SU-DHL-6 (cell line): ENCODE results near the gene HOXA11.
A peak's percentile ranks its signal among the peaks of the same experiment; 100 is the strongest.

ENCODE experiments used
- H2AFZ ChIP-seq: fragments of 200-600 bp; sonication (generic); 2 replicates; pipeline ENCODE4 v1.6.1; 2014; ENCODE audit warnings: low read depth, mild to moderate bottlenecking, moderate library complexity, mixed read lengths, antibody characterized with exemption, low read length; ENCODE audit not compliant: severe bottlenecking
- H3F3A ChIP-seq: fragments of 200-600 bp; shearing (Covaris generic); 2 replicates; pipeline ENCODE4 v1.6.0; 2016; ENCODE audit warnings: antibody characterized with exemption, mild to moderate bottlenecking; ENCODE audit not compliant: insufficient read depth
- H3K27ac ChIP-seq: fragments of 200-600 bp; sonication (generic); 2 replicates; pipeline ENCODE4 v1.5.1; 2016; ENCODE audit warnings: low read depth, mild to moderate bottlenecking, low read length, moderate library complexity, mixed read lengths
- H3K27me3 ChIP-seq: fragments of 200-600 bp; sonication (generic), shearing (Covaris generic); 2 replicates; pipeline ENCODE4 v1.6.0; 2014; ENCODE audit warnings: mild to moderate bottlenecking, low read length
- H3K36me3 ChIP-seq: fragments of 200-600 bp; sonication (generic); 2 replicates; pipeline ENCODE4 v1.6.1; 2014; ENCODE audit warnings: mild to moderate bottlenecking, low read length, mixed read lengths
- H3K4me2 ChIP-seq: fragments of 300-600, 200-600 bp; shearing (Covaris generic), sonication (generic); 2 replicates; pipeline ENCODE4 v1.6.0; 2014; ENCODE audit warnings: low read length, low read depth, mild to moderate bottlenecking; ENCODE audit not compliant: poor library complexity, severe bottlenecking
- H3K4me3 ChIP-seq: fragments of 200-600 bp; sonication (generic); 2 replicates; pipeline ENCODE4 v1.5.1; 2014; ENCODE audit warnings: antibody characterized with exemption, low read length, mild to moderate bottlenecking, mixed read lengths; ENCODE audit not compliant: insufficient read depth, poor library complexity, severe bottlenecking
- H3K79me2 ChIP-seq: fragments of 200-600 bp; sonication (generic); 2 replicates; pipeline ENCODE4 v1.6.1; 2014; ENCODE audit warnings: mild to moderate bottlenecking, low read length, moderate library complexity; ENCODE audit not compliant: insufficient read depth
- H3K9ac ChIP-seq: fragments of 200-600 bp; sonication (generic); 2 replicates; pipeline ENCODE4 v1.7.0; 2014; ENCODE audit warnings: mild to moderate bottlenecking, low read length
- H3K9me2 ChIP-seq: fragments of 200-600 bp; sonication (generic); replicated peaks from 2 replicates; pipeline ENCODE4 v1.6.1; 2014; ENCODE audit warnings: low read length; ENCODE audit not compliant: insufficient read depth
- H3K9me3 ChIP-seq: fragments of 200-600 bp; sonication (generic); 2 replicates; pipeline ENCODE4 v1.6.1; 2014; ENCODE audit warnings: low read length, mixed read lengths; ENCODE audit not compliant: insufficient read depth
- H4K20me1 ChIP-seq: fragments of 200-600 bp; sonication (generic); 2 replicates; pipeline ENCODE4 v1.6.1; 2014; ENCODE audit warnings: low read depth, mild to moderate bottlenecking, antibody characterized with exemption, low read length, moderate library complexity, mixed read lengths
- EZH2phosphoT487 ChIP-seq: fragments of 200-600 bp; sonication (generic), shearing (Covaris generic); conservative IDR thresholded peaks from 2 replicates; pipeline ENCODE4 v1.6.1; 2018; ENCODE audit warnings: mild to moderate bottlenecking, antibody characterized with exemption, low read length, moderate library complexity, mixed read lengths
- TF ChIP-seq, protein P1 (sequence below): fragments of 200-600 bp; sonication (generic); IDR thresholded peaks from one replicate; pipeline ENCODE4 v1.5.1; 2017; ENCODE audit warnings: antibody characterized with exemption, mild to moderate bottlenecking, low read length, moderate library complexity; ENCODE audit not compliant: insufficient read depth, poor library complexity, severe bottlenecking

Gene HOXA11

DNA sequence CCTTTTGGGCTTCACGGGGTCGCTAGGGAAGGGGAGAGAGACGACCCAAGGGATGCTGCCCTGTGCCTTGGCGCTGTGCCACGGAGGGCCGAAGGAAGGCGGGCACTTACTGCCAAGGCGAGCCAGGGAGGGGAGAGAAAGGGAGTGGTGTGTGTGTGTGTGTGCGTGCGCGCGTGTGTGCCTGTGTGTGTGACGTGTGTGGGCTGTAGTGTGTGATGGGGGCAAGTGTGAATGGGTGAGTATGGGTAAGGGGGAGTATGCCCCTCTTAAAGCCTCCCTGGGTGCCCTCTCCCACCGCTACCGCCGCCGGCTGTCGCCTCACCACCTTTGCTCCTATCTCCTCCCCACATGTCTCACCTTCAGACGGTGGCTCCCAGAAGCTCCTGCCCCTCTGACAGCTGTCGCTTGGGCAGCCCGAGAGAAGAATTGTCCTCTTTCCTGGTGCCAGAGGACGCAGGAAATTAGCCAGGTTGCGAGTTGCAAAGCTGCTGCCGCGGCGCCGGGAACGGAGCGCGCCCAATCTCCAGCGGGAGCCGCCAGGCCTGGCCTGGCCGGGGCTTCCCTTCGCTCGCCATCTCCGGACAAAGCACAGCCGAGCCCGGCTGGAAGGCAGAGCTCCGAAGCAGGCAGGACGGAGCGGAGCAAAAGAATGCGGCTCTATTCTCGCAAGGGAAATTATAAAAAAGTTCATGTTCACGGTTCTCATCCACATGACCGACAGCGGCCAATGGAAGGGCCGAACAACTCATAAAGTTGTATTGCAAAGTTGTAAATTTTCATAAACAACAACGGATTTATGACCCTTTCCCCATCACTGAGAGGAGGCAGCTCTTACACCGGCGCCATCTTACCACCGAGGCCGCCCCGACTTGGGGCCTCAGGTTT is 32.9 kb downstream of the HOXA11 start, which contains the start of gene HOXA3:
Gene HOXA3, minus strand, starts transcription at position 653 of the 885 bp plus-strand sequence. CDS start 41,943 bp downstream, outside the sequence.
- Histone ChIP-seq H3K79me2 (peaks cover 19% of the 10 kb centered on the region; the same call in 1 of the 2 replicates), H3K27ac (no peak within 1 kb of the TSS), H3K9me2 (no peaks in the 10 kb centered on the region), H3K36me3 (0 out of 2 replicates have a peak, but pooled peaks cover 4% of the 10 kb centered on the region), H2AFZ (peak within 1 kb of the TSS; percentile 93), H3K9ac (peak within 1 kb of the TSS; percentile 75), H3K4me3 (peak within 1 kb of the TSS; percentile 62), H3K27me3 (no peaks in the 10 kb centered on the region), H3K4me2 (peak within 1 kb of the TSS; percentile 73), H3F3A (peaks cover 6% of the 10 kb centered on the region; the same call in 1 of the 2 replicates), H3K9me3 (no peaks in the 10 kb centered on the region), H4K20me1 (no peaks in the 10 kb centered on the region)
- TF ChIP-seq, protein P1, sequence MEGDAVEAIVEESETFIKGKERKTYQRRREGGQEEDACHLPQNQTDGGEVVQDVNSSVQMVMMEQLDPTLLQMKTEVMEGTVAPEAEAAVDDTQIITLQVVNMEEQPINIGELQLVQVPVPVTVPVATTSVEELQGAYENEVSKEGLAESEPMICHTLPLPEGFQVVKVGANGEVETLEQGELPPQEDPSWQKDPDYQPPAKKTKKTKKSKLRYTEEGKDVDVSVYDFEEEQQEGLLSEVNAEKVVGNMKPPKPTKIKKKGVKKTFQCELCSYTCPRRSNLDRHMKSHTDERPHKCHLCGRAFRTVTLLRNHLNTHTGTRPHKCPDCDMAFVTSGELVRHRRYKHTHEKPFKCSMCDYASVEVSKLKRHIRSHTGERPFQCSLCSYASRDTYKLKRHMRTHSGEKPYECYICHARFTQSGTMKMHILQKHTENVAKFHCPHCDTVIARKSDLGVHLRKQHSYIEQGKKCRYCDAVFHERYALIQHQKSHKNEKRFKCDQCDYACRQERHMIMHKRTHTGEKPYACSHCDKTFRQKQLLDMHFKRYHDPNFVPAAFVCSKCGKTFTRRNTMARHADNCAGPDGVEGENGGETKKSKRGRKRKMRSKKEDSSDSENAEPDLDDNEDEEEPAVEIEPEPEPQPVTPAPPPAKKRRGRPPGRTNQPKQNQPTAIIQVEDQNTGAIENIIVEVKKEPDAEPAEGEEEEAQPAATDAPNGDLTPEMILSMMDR, result no peak
- no peak for TF ChIP-seq EZH2phosphoT487

DNA sequence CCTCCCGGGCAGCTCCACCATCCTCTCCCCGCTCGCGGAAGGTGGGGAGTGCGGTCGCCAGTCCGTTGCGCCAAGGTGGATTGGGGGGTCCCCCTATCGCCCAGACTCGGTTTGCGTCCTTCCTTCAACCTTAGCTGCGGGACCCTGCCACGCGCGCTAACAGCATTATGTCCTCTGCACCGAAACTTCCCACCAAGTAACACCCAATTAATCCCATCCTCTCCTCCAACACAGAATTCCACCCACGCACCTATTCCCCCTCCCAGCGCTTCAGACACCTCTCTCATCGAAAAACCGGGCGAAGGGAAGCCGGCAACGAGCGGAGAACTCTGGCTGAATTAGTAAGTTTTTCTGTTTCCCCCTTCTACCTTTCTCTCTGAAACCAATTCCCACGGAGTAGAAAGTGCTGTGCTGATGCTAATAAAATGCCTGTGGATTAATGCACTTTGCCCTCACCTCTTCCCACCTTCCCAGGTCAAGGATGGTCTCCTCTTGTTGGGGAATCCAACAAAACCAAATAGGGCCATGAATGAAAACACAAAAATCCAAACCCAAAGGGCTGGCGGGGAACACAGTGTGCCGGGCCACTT is 33.6 kb downstream of the HOXA11 start:
- TF ChIP-seq EZH2phosphoT487, result no peak
- TF ChIP-seq, protein P1, result no peak
- 0 out of 2 replicates have a peak, but pooled peaks cover 4% of the 10 kb centered on the region for H3K36me3 ChIP-seq
- H3K9me3 ChIP-seq, result no peaks in the 10 kb centered on the region
- H3K4me3 ChIP-seq, result peak overlapping the region; percentile 62
- H2AFZ ChIP-seq, result peak overlapping the region; percentile 93
- H3K79me2 ChIP-seq, result peaks cover 19% of the 10 kb centered on the region; the same call in 1 of the 2 replicates
- peak overlapping the region; percentile 73 for H3K4me2 ChIP-seq
- H4K20me1 ChIP-seq, result no peaks in the 10 kb centered on the region
- no peak overlapping the region for H3K27ac ChIP-seq
- no peaks in the 10 kb centered on the region for H3K27me3 ChIP-seq
- peaks cover 4% of the 10 kb centered on the region; the same call in 1 of the 2 replicates for H3F3A ChIP-seq
- H3K9ac ChIP-seq, result peak overlapping the region; percentile 75
- H3K9me2 ChIP-seq, result no peaks in the 10 kb centered on the region

DNA sequence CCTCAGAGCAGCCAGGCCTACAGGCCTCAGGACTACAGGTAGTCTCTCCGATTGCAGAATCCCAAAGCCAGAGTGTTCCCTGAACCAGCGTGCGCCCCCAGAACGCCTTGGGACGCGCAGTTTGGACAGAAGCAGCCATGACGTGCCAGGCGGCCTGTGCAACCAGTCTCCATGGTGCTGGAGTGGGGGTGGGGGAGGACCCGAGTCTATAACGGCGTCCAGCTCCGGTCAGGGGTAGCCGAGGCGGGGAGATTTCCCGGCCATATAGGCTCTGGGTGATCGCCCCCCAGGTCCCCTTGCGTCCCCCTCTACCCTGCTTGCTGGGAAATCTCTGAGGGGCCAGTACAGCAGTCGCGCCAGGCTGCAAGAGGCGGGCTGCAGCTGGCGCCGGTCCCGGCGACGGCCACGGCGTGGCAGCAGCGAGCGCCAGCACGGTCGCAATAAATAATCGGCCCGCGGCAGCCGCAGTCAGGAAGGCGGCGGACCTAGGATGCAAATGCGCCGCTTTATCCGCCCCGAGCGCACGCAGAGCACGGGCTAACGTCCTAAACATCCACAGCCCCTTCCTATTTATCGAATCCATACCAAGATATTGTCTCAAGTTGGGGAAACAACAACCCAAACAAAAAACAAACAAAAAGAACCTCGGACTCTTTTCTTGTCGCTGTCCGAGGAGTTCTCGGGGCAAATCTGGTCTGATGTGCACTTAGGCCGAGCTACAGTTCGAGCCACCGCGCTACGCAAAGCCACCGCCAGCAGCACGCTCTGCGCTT is 34.3 kb downstream of the HOXA11 start:
- Histone ChIP-seq H2AFZ (peak overlapping the region; percentile 93), H3K9ac (peak overlapping the region; percentile 75), H4K20me1 (no peaks in the 10 kb centered on the region), H3K4me2 (peak overlapping the region; percentile 73), H3K27me3 (no peaks in the 10 kb centered on the region), H3K9me2 (no peaks in the 10 kb centered on the region), H3K9me3 (no peaks in the 10 kb centered on the region), H3K4me3 (peak overlapping the region; percentile 62), H3K27ac (peak overlapping the region; percentile 46), H3K79me2 (peaks cover 19% of the 10 kb centered on the region; the same call in 1 of the 2 replicates), H3K36me3 (0 out of 2 replicates have a peak, but pooled peaks cover 4% of the 10 kb centered on the region), H3F3A (peaks cover 4% of the 10 kb centered on the region; the same call in 1 of the 2 replicates)
- TF ChIP-seq EZH2phosphoT487, result no peak
- TF ChIP-seq, protein P1, result peak; percentile 96
